ENCODE results near the gene MPEG1. TPM values are rescaled to one million over a fixed set of nuclear protein-coding genes. Genes with fewer than 3 reads are reported as not detected.

MPEG1 gene
- polyA plus RNA-seq, 1 donor (not counting 4 experiments of a cell fraction or from before 2014, with no cell fraction given): not detected

DNA sequence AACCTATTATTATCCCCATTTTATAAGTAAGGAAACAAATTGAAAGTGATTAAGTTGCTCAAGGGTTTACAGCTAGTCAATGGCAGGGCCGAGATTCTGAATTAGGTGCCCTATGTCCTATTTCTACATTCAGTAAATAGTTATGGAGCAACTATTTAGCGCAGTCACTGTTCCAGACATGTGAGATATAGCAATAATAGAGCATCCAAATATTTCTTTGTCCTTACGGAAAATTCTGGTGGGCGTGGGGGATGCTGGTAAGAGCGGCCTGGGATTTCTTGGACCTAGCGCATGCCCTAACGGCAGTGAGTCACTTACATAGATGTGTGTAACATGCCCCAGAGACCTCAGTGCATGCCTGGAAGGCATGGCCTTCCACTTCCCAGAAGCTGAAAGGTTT is 36.4 kb downstream of the MPEG1 start:
- no peaks in the 10 kb centered on the region for H3K9me1 ChIP-seq (ENCODE audit: control insufficient read depth, extremely low read depth, insufficient read depth, low read length)
- dilution Hi-C loops (cut with MboI; ENCODE audit: extremely low pct_ligation_motif_present, low sequenced_read_pairs): no loop called here
- H2AFZ ChIP-seq (ENCODE audit: control insufficient read depth, low read length): no peak overlapping the region
- peaks cover 0 to 2% of the 10 kb centered on the region in 2 experiments for H3K36me3 ChIP-seq (ENCODE audit: control insufficient read depth in 2 of 2, extremely low read depth in 1 of 2, insufficient read depth in 2 of 2, low read length in 2 of 2)
- no peaks in the 10 kb centered on the region for H4K20me1 ChIP-seq (ENCODE audit: control insufficient read depth, extremely low read depth, insufficient read depth, low read length)
- no peaks in the 10 kb centered on the region for H3K27me3 ChIP-seq (ENCODE audit: control insufficient read depth, extremely low read depth, insufficient read depth, low read length)
- TF ChIP-seq CTCF (optimal IDR thresholded peaks at IDR 0.05 in 1 of 3, IDR thresholded peaks at IDR 0.05 in 1 of 3, conservative IDR thresholded peaks at IDR 0.05 in 1 of 3; ENCODE audit: extremely low read depth in 1 of 3, insufficient read depth in 2 of 3, low read length in 3 of 3): no peak
- TF ChIP-seq EZH2 (IDR thresholded peaks at IDR 0.05; ENCODE audit: low read length): no peak
- H3K27ac ChIP-seq (ENCODE audit: control insufficient read depth, insufficient read depth, low read length): no peak overlapping the region
- no peaks in the 10 kb centered on the region for H3K79me2 ChIP-seq (ENCODE audit: control insufficient read depth, insufficient read depth, low read length)
- peaks cover 2% of the 10 kb centered on the region for H3K9me3 ChIP-seq (ENCODE audit: control insufficient read depth, low read depth, low read length)
- DNase-seq (ENCODE audit: low read depth, low spot score) (no peak), FAIRE-seq (no peak)
- H3K4me3 ChIP-seq (ENCODE audit: control insufficient read depth in 2 of 3, extremely low read depth in 1 of 3, insufficient read depth in 2 of 3, low read depth in 1 of 3, low read length in 3 of 3): no peak overlapping the region
- no peak overlapping the region for H3K4me2 ChIP-seq (ENCODE audit: control insufficient read depth, extremely low read depth, insufficient read depth, low read depth, low read length)
- peaks cover 30% of the 10 kb centered on the region for H3K4me1 ChIP-seq (ENCODE audit: control insufficient read depth, extremely low read depth, insufficient read depth, low read length)
- no peak overlapping the region for H3K9ac ChIP-seq (ENCODE audit: control insufficient read depth, extremely low read depth, insufficient read depth, low read length)

DNA sequence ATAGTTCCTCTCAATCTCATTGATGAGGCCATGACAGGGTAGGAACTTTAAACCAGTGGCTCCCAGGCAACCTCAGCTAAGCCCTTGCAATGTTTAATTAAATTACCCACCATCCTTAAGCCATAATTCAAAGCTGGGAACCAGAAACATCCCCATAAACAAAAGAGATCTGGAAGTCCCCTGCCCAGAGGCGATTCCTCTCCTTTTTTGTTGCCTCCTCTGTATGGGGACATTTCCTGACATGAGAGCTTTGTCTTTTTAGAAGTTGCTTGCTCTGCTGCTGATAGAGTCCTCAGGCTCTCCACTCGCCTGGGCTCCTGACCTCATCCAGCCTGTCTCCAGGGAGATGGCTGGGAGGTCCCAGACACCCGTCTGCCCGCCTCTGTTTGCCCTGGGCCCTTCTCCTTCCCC is 37.6 kb downstream of the MPEG1 start:
- no peaks in the 10 kb centered on the region for H3K27me3 ChIP-seq (ENCODE audit: control insufficient read depth, extremely low read depth, insufficient read depth, low read length)
- H4K20me1 ChIP-seq (ENCODE audit: control insufficient read depth, extremely low read depth, insufficient read depth, low read length): no peaks in the 10 kb centered on the region
- peaks cover 30% of the 10 kb centered on the region for H3K4me1 ChIP-seq (ENCODE audit: control insufficient read depth, extremely low read depth, insufficient read depth, low read length)
- no peaks in the 10 kb centered on the region for H3K9me1 ChIP-seq (ENCODE audit: control insufficient read depth, extremely low read depth, insufficient read depth, low read length)
- no peak for FAIRE-seq
- DNase-seq (ENCODE audit: low read depth, low spot score): no peak
- peak overlapping the region; percentile 94 for H3K27ac ChIP-seq (ENCODE audit: control insufficient read depth, insufficient read depth, low read length)
- H2AFZ ChIP-seq (ENCODE audit: control insufficient read depth, low read length): no peak overlapping the region
- H3K9ac ChIP-seq (ENCODE audit: control insufficient read depth, extremely low read depth, insufficient read depth, low read length): peak overlapping the region; percentile 72
- H3K4me2 ChIP-seq (ENCODE audit: control insufficient read depth, extremely low read depth, insufficient read depth, low read depth, low read length): peak overlapping the region; percentile 52
- no peaks in the 10 kb centered on the region for H3K79me2 ChIP-seq (ENCODE audit: control insufficient read depth, insufficient read depth, low read length)
- TF ChIP-seq CTCF (optimal IDR thresholded peaks at IDR 0.05 in 1 of 3, IDR thresholded peaks at IDR 0.05 in 1 of 3, conservative IDR thresholded peaks at IDR 0.05 in 1 of 3; ENCODE audit: extremely low read depth in 1 of 3, insufficient read depth in 2 of 3, low read length in 3 of 3) (no peak), EZH2 (IDR thresholded peaks at IDR 0.05; ENCODE audit: low read length) (no peak)
- peaks cover 0 to 2% of the 10 kb centered on the region in 2 experiments for H3K36me3 ChIP-seq (ENCODE audit: control insufficient read depth in 2 of 2, extremely low read depth in 1 of 2, insufficient read depth in 2 of 2, low read length in 2 of 2)
- peak overlapping the region in 1 of 3 experiments; percentile 27 for H3K4me3 ChIP-seq (ENCODE audit: control insufficient read depth in 2 of 3, extremely low read depth in 1 of 3, insufficient read depth in 2 of 3, low read depth in 1 of 3, low read length in 3 of 3)
- H3K9me3 ChIP-seq (ENCODE audit: control insufficient read depth, low read depth, low read length): peaks cover 2% of the 10 kb centered on the region
- dilution Hi-C loops (cut with MboI; ENCODE audit: extremely low pct_ligation_motif_present, low sequenced_read_pairs): no loop called here
